Keratinocyte (primary cell): ENCODE results near the gene ADM5. TPM values are rescaled to one million over a fixed set of nuclear protein-coding genes. Genes with fewer than 3 reads are reported as not detected.

Experiments
- DNase-seq: peaks from one replicate; pipeline ENCODE4 v3.0.0-alpha.2; 2011; ENCODE audit warnings: low read depth, missing footprints, low spot score
- FAIRE-seq: peaks from 2 replicates; lab custom pipeline; 2011; peaks lifted over from hg19 to GRCh38; lab: Jason Lieb, UNC
- H2AFZ ChIP-seq: 2 replicates; pipeline ENCODE4 v1.6.0; 2012; ENCODE audit warnings: low read length, control low read depth, inconsistent platforms; ENCODE audit not compliant: control insufficient read depth
- H3K27ac ChIP-seq: 2 replicates; pipeline ENCODE4 v1.5.1; 2011; ENCODE audit warnings: low read length; ENCODE audit not compliant: control insufficient read depth, insufficient read depth
- H3K27me3 ChIP-seq: 3 replicates; pipeline ENCODE4 v1.6.0; 2011; ENCODE audit warnings: low read length; ENCODE audit not compliant: control insufficient read depth, insufficient read depth; ENCODE audit errors: extremely low read depth
- H3K36me3 ChIP-seq, 2 experiments: 2 replicates in 1 of 2; 3 replicates in 1 of 2; pipeline ENCODE4 v1.5.1; 2011; ENCODE audit warnings: low read length in 2 of 2, mild to moderate bottlenecking in 1 of 2; ENCODE audit not compliant: control insufficient read depth in 2 of 2, insufficient read depth in 2 of 2; ENCODE audit errors: extremely low read depth in 1 of 2
- H3K4me1 ChIP-seq: 3 replicates; pipeline ENCODE4 v1.5.1; 2011; ENCODE audit warnings: low read length; ENCODE audit not compliant: control insufficient read depth, insufficient read depth; ENCODE audit errors: extremely low read depth
- H3K4me2 ChIP-seq: 3 replicates; pipeline ENCODE4 v1.6.0; 2011; ENCODE audit warnings: low read depth, low read length; ENCODE audit not compliant: control insufficient read depth, insufficient read depth; ENCODE audit errors: extremely low read depth
- H3K4me3 ChIP-seq, 3 experiments: fragments of 200-600 bp in 1 of 3; sonication (generic) in 1 of 3; 2 replicates in 2 of 3; 3 replicates in 1 of 3; pipeline ENCODE4 v1.5.1; 2011 to 2016; ENCODE audit warnings: low read length in 3 of 3, mild to moderate bottlenecking in 3 of 3, control low read depth in 2 of 3, inconsistent platforms in 1 of 3, low read depth in 1 of 3, mixed read lengths in 1 of 3, mixed run types in 1 of 3, moderate library complexity in 1 of 3; ENCODE audit not compliant: control insufficient read depth in 2 of 3, insufficient read depth in 2 of 3; ENCODE audit errors: extremely low read depth in 1 of 3
- H3K79me2 ChIP-seq: 2 replicates; pipeline ENCODE4 v1.6.0; 2012; ENCODE audit warnings: low read length; ENCODE audit not compliant: control insufficient read depth, insufficient read depth
- H3K9ac ChIP-seq: 3 replicates; pipeline ENCODE4 v1.6.0; 2011; ENCODE audit warnings: low read length; ENCODE audit not compliant: control insufficient read depth, insufficient read depth; ENCODE audit errors: extremely low read depth
- H3K9me1 ChIP-seq: 3 replicates; pipeline ENCODE4 v1.6.0; 2011; ENCODE audit warnings: low read length; ENCODE audit not compliant: control insufficient read depth, insufficient read depth; ENCODE audit errors: extremely low read depth
- H3K9me3 ChIP-seq: 2 replicates; pipeline ENCODE4 v1.5.1; 2012; ENCODE audit warnings: low read depth, low read length; ENCODE audit not compliant: control insufficient read depth
- H4K20me1 ChIP-seq: 3 replicates; pipeline ENCODE4 v1.6.0; 2011; ENCODE audit warnings: low read length; ENCODE audit not compliant: control insufficient read depth, insufficient read depth; ENCODE audit errors: extremely low read depth
- CTCF ChIP-seq, 3 experiments: IDR thresholded peaks in 1 of 3; conservative IDR thresholded peaks in 1 of 3; optimal IDR thresholded peaks in 1 of 3; 2 replicates in 2 of 3; 3 replicates in 1 of 3; pipeline versions ENCODE3 to v1.5.1; 2011; ENCODE audit warnings: low read length in 3 of 3, mild to moderate bottlenecking in 3 of 3, moderate library complexity in 2 of 3, control low read depth in 1 of 3, inconsistent platforms in 1 of 3; ENCODE audit not compliant: insufficient read depth in 2 of 3; ENCODE audit errors: extremely low read depth in 1 of 3
- EZH2 ChIP-seq: IDR thresholded peaks from one replicate; pipeline ENCODE4 v1.6.1; 2012; ENCODE audit warnings: inconsistent platforms, mild to moderate bottlenecking, low read length, moderate library complexity
- dilution Hi-C: fragments of 300-500 bp; cut with MboI; formaldehyde crosslinking; loops from one replicate; pipeline ENCODE4 v1.7.0; 2020; ENCODE audit warnings: low sequenced_read_pairs; ENCODE audit not compliant: extremely low pct_ligation_motif_present
- polyA plus RNA-seq, 5 experiments: library from polyadenylated mRNA; depleted of rRNA in 3 of 5; stranded (reverse) in 3 of 5; stranded (forward) in 1 of 5; unstranded in 1 of 5; fragments of >200 nt; gene quantifications; 1 replicate in 1 of 5; 2 replicates in 3 of 5; 3 replicates in 1 of 5; pipeline versions ENCODE4 v1.2.1 to v1.2.3, GENCODE V29; 2011 to 2012; ENCODE audit warnings: missing spikeins in 2 of 5, low read depth in 1 of 5, low replicate concordance in 1 of 5

The ADM5 gene
- polyA plus RNA-seq, 1 donor (not counting 4 experiments of a cell fraction or from before 2014, with no cell fraction given): 0.73 TPM

DNA sequence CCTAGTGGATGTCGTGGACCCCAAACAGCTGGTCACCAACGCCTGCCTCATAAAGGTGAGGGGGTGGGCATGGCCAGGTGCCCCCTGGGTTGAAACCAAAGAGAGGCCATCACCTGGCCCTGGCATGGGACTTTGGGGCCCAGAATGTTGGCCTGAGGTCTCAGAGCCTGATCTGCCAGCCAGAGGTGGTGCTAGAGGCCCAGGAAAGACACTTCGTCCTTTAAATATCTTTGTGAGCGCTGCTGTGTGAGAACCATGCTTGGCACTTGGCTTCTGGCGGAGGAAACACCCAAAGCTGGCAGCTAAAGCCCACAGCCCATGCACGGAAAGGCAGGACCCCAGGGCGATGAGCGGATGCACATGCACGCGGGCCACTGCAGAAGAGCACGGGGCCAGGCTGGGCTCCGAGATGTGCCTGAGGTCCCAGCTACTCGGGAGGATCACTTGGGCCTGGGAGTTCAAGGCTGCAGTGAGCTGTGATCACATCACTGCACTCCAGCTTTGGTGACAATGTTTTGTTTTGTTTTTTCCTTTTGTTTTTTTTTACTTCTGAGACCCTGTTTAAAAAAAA, 4.3 kb upstream of the ADM5 start:
- H3K9ac ChIP-seq: no peak overlapping the region
- dilution Hi-C loops: no loop called here
- no peak for DNase-seq
- H3K36me3 ChIP-seq: peaks cover 48 to 51% of the 10 kb centered on the region in 2 experiments
- no peak for FAIRE-seq
- no peaks in the 10 kb centered on the region for H3K9me1 ChIP-seq
- H3K4me1 ChIP-seq: peaks cover 13% of the 10 kb centered on the region
- no peaks in the 10 kb centered on the region for H3K9me3 ChIP-seq
- no peaks in the 10 kb centered on the region for H3K27me3 ChIP-seq
- TF ChIP-seq CTCF (optimal IDR thresholded peaks at IDR 0.05 in 1 of 3, IDR thresholded peaks at IDR 0.05 in 1 of 3, conservative IDR thresholded peaks at IDR 0.05 in 1 of 3; ENCODE audit: extremely low read depth in 1 of 3, insufficient read depth in 2 of 3, low read length in 3 of 3) (no peak), EZH2 (no peak)
- H2AFZ ChIP-seq: no peak overlapping the region
- peaks cover 20% of the 10 kb centered on the region for H4K20me1 ChIP-seq
- no peak overlapping the region for H3K4me2 ChIP-seq
- no peak overlapping the region for H3K27ac ChIP-seq
- H3K79me2 ChIP-seq: peaks cover 24% of the 10 kb centered on the region
- H3K4me3 ChIP-seq: no peak overlapping the region

GRCh38 chr19:49685845-49686332, 3.5 kb upstream of the ADM5 start:
- no peak overlapping the region for H3K27ac ChIP-seq
- H3K27me3 ChIP-seq: no peaks in the 10 kb centered on the region
- no peak overlapping the region for H3K4me2 ChIP-seq
- H4K20me1 ChIP-seq: peaks cover 15% of the 10 kb centered on the region
- no peak overlapping the region for H3K4me3 ChIP-seq
- no peak overlapping the region for H3K9ac ChIP-seq
- H3K9me3 ChIP-seq: no peaks in the 10 kb centered on the region
- no peaks in the 10 kb centered on the region for H3K9me1 ChIP-seq
- H3K4me1 ChIP-seq: peaks cover 16% of the 10 kb centered on the region
- H3K79me2 ChIP-seq: peaks cover 16% of the 10 kb centered on the region
- FAIRE-seq: no peak
- TF ChIP-seq CTCF (optimal IDR thresholded peaks at IDR 0.05 in 1 of 3, IDR thresholded peaks at IDR 0.05 in 1 of 3, conservative IDR thresholded peaks at IDR 0.05 in 1 of 3; ENCODE audit: extremely low read depth in 1 of 3, insufficient read depth in 2 of 3, low read length in 3 of 3) (no peak), EZH2 (no peak)
- no peak overlapping the region for H2AFZ ChIP-seq
- no peak for DNase-seq
- H3K36me3 ChIP-seq: peaks cover 42 to 46% of the 10 kb centered on the region in 2 experiments
- dilution Hi-C loops: no loop called here
